ENCODE results near the gene IFITM2. TPM values are rescaled to one million over a fixed set of nuclear protein-coding genes. Genes with fewer than 3 reads are reported as not detected.

Gene IFITM2
- total and polyA plus RNA-seq, 2 donors (not counting 1 experiment from before 2014, with no cell fraction given), result 72.1 to 451 TPM

DNA sequence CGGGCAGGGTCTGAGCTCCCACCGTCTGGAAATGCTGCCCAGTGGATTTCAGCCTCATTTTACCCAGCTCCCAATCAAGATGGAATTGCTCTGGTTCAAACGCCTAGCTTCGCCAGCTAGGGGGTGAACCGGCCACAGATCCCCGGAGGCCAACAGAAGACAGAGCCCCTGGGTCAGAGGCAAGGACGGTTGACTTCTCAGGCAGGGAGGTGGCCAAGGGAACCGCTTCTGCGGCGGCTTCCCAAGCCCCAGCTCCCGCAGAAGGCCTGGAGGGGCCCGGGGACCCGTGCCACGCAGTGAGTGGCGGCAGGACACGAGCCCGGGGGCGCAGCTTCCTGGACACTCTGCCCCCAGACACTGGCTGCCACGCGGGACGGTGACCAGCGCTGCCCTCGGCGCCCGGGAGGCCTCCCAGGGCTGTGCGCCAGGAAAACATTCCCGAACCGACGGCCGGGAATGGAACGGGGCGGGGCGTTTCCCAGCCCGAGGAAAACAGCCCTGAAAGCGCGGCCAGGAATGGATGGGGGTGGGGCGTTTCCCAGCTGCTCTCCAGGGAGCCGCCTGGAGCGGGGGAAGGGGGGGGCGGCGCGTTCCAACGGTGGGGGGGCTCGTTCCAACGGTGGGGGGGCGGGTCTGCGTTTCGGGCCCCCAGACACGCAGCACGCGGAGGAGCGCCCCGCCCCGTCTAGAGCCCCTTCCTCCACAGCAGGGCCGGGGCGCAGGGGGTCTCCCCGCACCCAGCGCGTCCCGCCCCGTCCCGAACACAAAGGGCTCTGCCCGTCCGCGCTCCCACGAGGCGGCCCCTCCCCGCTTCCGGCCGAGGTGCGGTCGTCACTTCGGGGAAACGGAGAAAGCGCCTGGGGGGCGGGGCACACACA, 48.2 kb downstream of the IFITM2 start:
- H2AFZ ChIP-seq (ENCODE audit: insufficient read depth, low read depth, low read length, poor library complexity, severe bottlenecking), result peak overlapping the region; percentile 50
- POLR2A ChIA-PET, result interaction anchor here (0.6 to 2.5 kb wide), 12 partner anchors 29 to 151 kb away, joined by 3 to 12 read pairs (median 5); partner anchors contain the start of genes BET1L, RIC8A and RNH1

DNA sequence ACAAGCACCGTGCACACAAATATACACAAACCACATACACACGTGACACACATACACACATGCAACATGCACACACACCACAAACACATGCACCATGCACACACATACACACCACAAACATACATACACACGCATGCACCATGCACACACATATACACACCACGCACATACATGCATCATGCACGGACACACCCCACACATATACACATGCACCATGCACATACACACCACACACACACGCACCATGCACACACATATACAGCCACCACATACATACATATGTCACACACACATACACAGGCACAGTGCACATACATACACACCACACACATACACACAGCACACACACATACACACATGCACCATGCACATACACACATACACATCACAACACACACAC, 49.0 kb downstream of the IFITM2 start:
- no peaks in the 10 kb centered on the region for H4K20me1 ChIP-seq (ENCODE audit: control insufficient read depth, insufficient read depth, low read length, poor library complexity, severe bottlenecking)
- 90% methylated on average over 6 of the region's 6 CpGs for WGBS (ENCODE audit: insufficient coverage)
- no peaks in the 10 kb centered on the region for H3K27me3 ChIP-seq (replicated peaks in 1 of 4; ENCODE audit: control extremely low read depth in 1 of 4, control insufficient read depth in 3 of 4, insufficient read depth in 4 of 4, low read length in 3 of 4)
- ChIA-PET POLR2A (interaction anchor here (1.2 to 2.5 kb wide), 4 partner anchors 87 to 150 kb away, joined by 3 to 12 read pairs (median 8); partner anchors contain the start of genes BET1L, RIC8A and RNH1), CTCF (interaction anchor here (5.3 kb wide), 1 partner anchor 106 kb away, joined by 82 read pairs; no protein-coding TSS in a partner anchor)
- intact Hi-C loops (cut with micrococcal nuclease), result no loop called here
- H2AFZ ChIP-seq (ENCODE audit: insufficient read depth, low read depth, low read length, poor library complexity, severe bottlenecking), result no peak overlapping the region
- Mint-ChIP-seq H3K4me1 (peaks cover 16% of the 10 kb centered on the region), H3K27me3 (no peaks in the 10 kb centered on the region), H3K27ac (no peak overlapping the region), H3K9me3 (ENCODE audit: insufficient read depth) (no peaks in the 10 kb centered on the region), H3K4me3 (no peak overlapping the region)
- no peak overlapping the region for H3K4me2 ChIP-seq (replicated peaks; ENCODE audit: low read depth, low read length, poor library complexity, severe bottlenecking)
- peaks cover 0 to 15% (median 0%) of the 10 kb centered on the region in 3 donors for H3K9me3 ChIP-seq (ENCODE audit: control extremely low read depth in 1 of 3, control insufficient read depth in 2 of 3, insufficient read depth in 1 of 3, low read length in 2 of 3)
- H3K79me2 ChIP-seq (ENCODE audit: control insufficient read depth, insufficient read depth, low read length), result no peaks in the 10 kb centered on the region
- no peak for TF ChIP-seq EZH2 (IDR thresholded peaks at IDR 0.05; ENCODE audit: borderline replicate concordance, insufficient read depth, low read depth, low read length, poor library complexity, severe bottlenecking)
- no peak overlapping the region for H3K4me3 ChIP-seq (ENCODE audit: control extremely low read depth in 1 of 5, extremely low read depth in 1 of 5, insufficient read depth in 1 of 5, low read depth in 2 of 5, low read length in 4 of 5)
- no peaks in the 10 kb centered on the region for H3K36me3 ChIP-seq (replicated peaks in 1 of 2; ENCODE audit: control extremely low read depth in 1 of 2, control insufficient read depth in 1 of 2, extremely low read depth in 1 of 2, insufficient read depth in 2 of 2, low read length in 1 of 2)
- ATAC-seq (ENCODE audit: low read depth) (no peak), DNase-seq (no peak)
- peaks cover 9 to 16% of the 10 kb centered on the region in 2 donors for H3K4me1 ChIP-seq (ENCODE audit: control insufficient read depth in 2 of 2, insufficient read depth in 2 of 2, low read length in 2 of 2)
- H3K9ac ChIP-seq (ENCODE audit: low read length), result no peak overlapping the region
- no peak overlapping the region for H3K27ac ChIP-seq (ENCODE audit: low read length in 2 of 2)

More for the DNA sequence above, 48.2 kb downstream of the IFITM2 start:
- H3K9me3 ChIP-seq (ENCODE audit: control extremely low read depth in 1 of 3, control insufficient read depth in 2 of 3, insufficient read depth in 1 of 3, low read length in 2 of 3), result peaks cover 0 to 7% (median 0%) of the 10 kb centered on the region in 3 donors
- peaks cover 18% of the 10 kb centered on the region for H3K4me1 Mint-ChIP-seq
- DNase-seq, result peak; percentile 85
- H3K79me2 ChIP-seq (ENCODE audit: control insufficient read depth, insufficient read depth, low read length), result no peaks in the 10 kb centered on the region
- H3K4me3 ChIP-seq (ENCODE audit: control extremely low read depth in 1 of 5, extremely low read depth in 1 of 5, insufficient read depth in 1 of 5, low read depth in 2 of 5, low read length in 4 of 5), result peak overlapping the region in 4 of 5 experiments; percentile 41 to 53 (median 43)
- H3K27ac ChIP-seq (ENCODE audit: low read length in 2 of 2), result peak overlapping the region; percentile 81 to 85
- H3K4me2 ChIP-seq (replicated peaks; ENCODE audit: low read depth, low read length, poor library complexity, severe bottlenecking), result peak overlapping the region; percentile 85
- H3K27ac Mint-ChIP-seq, result peak overlapping the region; percentile 90
- no peak for TF ChIP-seq EZH2 (IDR thresholded peaks at IDR 0.05; ENCODE audit: borderline replicate concordance, insufficient read depth, low read depth, low read length, poor library complexity, severe bottlenecking)
- H3K9me3 Mint-ChIP-seq (ENCODE audit: insufficient read depth), result no peaks in the 10 kb centered on the region
- H3K27me3 Mint-ChIP-seq, result no peaks in the 10 kb centered on the region
- ATAC-seq (ENCODE audit: low read depth), result peak; percentile 56
- H3K9ac ChIP-seq (ENCODE audit: low read length), result peak overlapping the region; percentile 42
- no peaks in the 10 kb centered on the region for H3K36me3 ChIP-seq (replicated peaks in 1 of 2; ENCODE audit: control extremely low read depth in 1 of 2, control insufficient read depth in 1 of 2, extremely low read depth in 1 of 2, insufficient read depth in 2 of 2, low read length in 1 of 2)
- WGBS (ENCODE audit: insufficient coverage), result 7% methylated on average over 52 of the region's 76 CpGs
- no peaks in the 10 kb centered on the region for H3K27me3 ChIP-seq (replicated peaks in 1 of 4; ENCODE audit: control extremely low read depth in 1 of 4, control insufficient read depth in 3 of 4, insufficient read depth in 4 of 4, low read length in 3 of 4)
- intact Hi-C loops (cut with micrococcal nuclease), result loop anchor here (1.0 to 2.0 kb wide), 4 partner anchors 51 to 149 kb away; partner anchors contain the start of genes BET1L and RIC8A
- H4K20me1 ChIP-seq (ENCODE audit: control insufficient read depth, insufficient read depth, low read length, poor library complexity, severe bottlenecking), result no peaks in the 10 kb centered on the region
- H3K4me1 ChIP-seq (ENCODE audit: control insufficient read depth in 2 of 2, insufficient read depth in 2 of 2, low read length in 2 of 2), result peaks cover 13 to 20% of the 10 kb centered on the region in 2 donors
- CTCF ChIA-PET, result interaction anchor here (0.8 to 5.3 kb wide), 17 partner anchors 11 to 149 kb away, joined by 3 to 82 read pairs (median 5); partner anchors contain the start of genes BET1L, IFITM2 and RIC8A
- peak overlapping the region; percentile 88 for H3K4me3 Mint-ChIP-seq

Data from B cell (primary cell).